Ascending aorta (tissue), 2 donors: ENCODE measurements around the gene CEP63. TPM values are rescaled to one million over a fixed set of nuclear protein-coding genes. Genes with fewer than 3 reads are reported as not detected.

Experiments
- DNase-seq, 2 donors: peaks; one replicate each; pipeline ENCODE4 v3.0.0-alpha.2; 2019; ENCODE audit warnings: low spot score in 2 of 2
- H3K27ac ChIP-seq, 2 donors: fragments of 200-600 bp; sonication (generic); one replicate each; pipeline ENCODE4 v1.5.1; 2016 to 2017; ENCODE audit warnings: mild to moderate bottlenecking in 1 of 2
- H3K27me3 ChIP-seq: fragments of 200-600 bp; sonication (generic); one replicate; pipeline ENCODE4 v1.5.1; 2017
- H3K36me3 ChIP-seq, 2 donors: fragments of 200-600 bp; sonication (generic); one replicate each; pipeline ENCODE4 v1.5.1; 2016
- H3K4me1 ChIP-seq, 2 donors: fragments of 200-600 bp; sonication (generic); one replicate each; pipeline ENCODE4 v1.5.1; 2016 to 2017; ENCODE audit warnings: mild to moderate bottlenecking in 1 of 2
- H3K4me3 ChIP-seq, 2 donors: fragments of 200-600 bp; sonication (generic); one replicate each; pipeline ENCODE4 v1.5.1; 2016 to 2017; ENCODE audit warnings: mild to moderate bottlenecking in 1 of 2
- H3K9me3 ChIP-seq, 2 donors: fragments of 200-600 bp; sonication (generic); one replicate each; pipeline ENCODE4 v1.5.1; 2016
- CTCF ChIP-seq, 3 experiments: fragments of 200-600 bp in 2 of 3; fragments of 450-650 bp in 1 of 3; sonication (generic) in 2 of 3; IDR thresholded peaks; one replicate each; pipeline ENCODE4 v1.5.1; 2016 to 2019; ENCODE audit warnings: antibody characterized with exemption in 3 of 3, mild to moderate bottlenecking in 1 of 3, moderate library complexity in 1 of 3
- intact Hi-C: fragments of 100-400 bp; cut with DNase I; formaldehyde crosslinking; loops from one replicate; pipeline ENCODE4 v1.15.1; 2023
- total RNA-seq: library from RNA; depleted of rRNA; stranded (reverse); fragments of >200 nt; gene quantifications from one replicate; pipeline ENCODE4 v1.1.0, GENCODE V29; 2016

Gene CEP63
- total RNA-seq, 1 donor from 2014 or later, result 5.3 TPM

- H3K4me1 ChIP-seq, result peaks cover 0 to 13% of the 10 kb centered on the region in 2 donors
- no peak overlapping the region for H3K4me3 ChIP-seq
- H3K9me3 ChIP-seq, result no peaks in the 10 kb centered on the region
- no peak for TF ChIP-seq CTCF (IDR thresholded peaks at IDR 0.05)
- no peaks in the 10 kb centered on the region for H3K36me3 ChIP-seq
- H3K27me3 ChIP-seq, result no peaks in the 10 kb centered on the region
- no peak overlapping the region for H3K27ac ChIP-seq
- intact Hi-C loops, result no loop called here
- DNase-seq, result no peak
These were observed 40.2 kb upstream of the CEP63 start for GRCh38 chr3:134445636-134446035.

GRCh38 chr3:134446800-134447199 is 39.1 kb upstream of the CEP63 start:
- no peak for DNase-seq
- Histone ChIP-seq H3K4me3 (no peak overlapping the region), H3K27ac (peak overlapping the region in 1 of 2 donors; percentile 21), H3K36me3 (no peaks in the 10 kb centered on the region), H3K4me1 (peaks cover 0 to 13% of the 10 kb centered on the region in 2 donors), H3K9me3 (no peaks in the 10 kb centered on the region), H3K27me3 (no peaks in the 10 kb centered on the region)
- intact Hi-C loops, result no loop called here
- no peak for TF ChIP-seq CTCF (IDR thresholded peaks at IDR 0.05)

DNA sequence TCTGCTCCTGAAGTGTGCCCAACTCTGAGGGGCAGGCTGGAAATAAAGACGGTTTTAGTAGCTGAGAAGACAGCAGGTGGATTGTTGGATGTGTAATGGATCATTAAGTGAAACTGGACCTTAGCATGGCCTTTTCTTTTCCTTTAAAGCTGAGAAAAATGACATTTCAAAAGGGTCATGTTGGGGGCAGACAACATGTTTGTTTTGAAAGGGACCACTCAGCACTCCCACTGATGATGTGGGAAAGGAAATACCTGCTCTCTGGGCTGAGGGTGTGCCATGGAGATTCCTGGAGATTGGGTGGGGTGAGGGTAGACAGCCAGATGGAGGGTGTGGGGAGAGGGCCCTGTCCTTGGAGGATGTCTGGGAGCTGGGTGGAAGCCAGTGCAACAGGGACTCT is 38.5 kb upstream of the CEP63 start:
- H3K27ac ChIP-seq, result no peak overlapping the region
- no peaks in the 10 kb centered on the region for H3K9me3 ChIP-seq
- no peak for DNase-seq
- no peak overlapping the region for H3K4me3 ChIP-seq
- no peaks in the 10 kb centered on the region for H3K36me3 ChIP-seq
- no peaks in the 10 kb centered on the region for H3K27me3 ChIP-seq
- TF ChIP-seq CTCF (IDR thresholded peaks at IDR 0.05), result no peak
- intact Hi-C loops, result no loop called here
- H3K4me1 ChIP-seq, result peaks cover 0 to 13% of the 10 kb centered on the region in 2 donors

GRCh38 chr3:134448664-134449063 is 37.2 kb upstream of the CEP63 start:
- intact Hi-C loops, result no loop called here
- Histone ChIP-seq H3K9me3 (no peaks in the 10 kb centered on the region), H3K4me3 (no peak overlapping the region), H3K4me1 (peaks cover 0 to 13% of the 10 kb centered on the region in 2 donors), H3K36me3 (no peaks in the 10 kb centered on the region), H3K27me3 (no peaks in the 10 kb centered on the region), H3K27ac (no peak overlapping the region)
- DNase-seq, result no peak
- TF ChIP-seq CTCF (IDR thresholded peaks at IDR 0.05), result no peak

GRCh38 chr3:134449277-134449676 is 36.6 kb upstream of the CEP63 start:
- no peak for DNase-seq

More at GRCh38 chr3:134449277-134449676, 36.6 kb upstream of the CEP63 start:
- Histone ChIP-seq H3K36me3 (no peaks in the 10 kb centered on the region), H3K27ac (no peak overlapping the region), H3K27me3 (no peaks in the 10 kb centered on the region), H3K9me3 (no peaks in the 10 kb centered on the region), H3K4me3 (no peak overlapping the region), H3K4me1 (peaks cover 0 to 13% of the 10 kb centered on the region in 2 donors)
- intact Hi-C loops, result no loop called here
- peak in 2 of 3 experiments; percentile 27 to 51 for TF ChIP-seq CTCF (IDR thresholded peaks at IDR 0.05)
